ENCODE data around the gene PALM.
"Not testable (repeated sequence)": the region's sequence is repeated elsewhere in the genome, so short reads cannot be mapped to it uniquely, and the experiment has no call there.

The PALM gene

DNA sequence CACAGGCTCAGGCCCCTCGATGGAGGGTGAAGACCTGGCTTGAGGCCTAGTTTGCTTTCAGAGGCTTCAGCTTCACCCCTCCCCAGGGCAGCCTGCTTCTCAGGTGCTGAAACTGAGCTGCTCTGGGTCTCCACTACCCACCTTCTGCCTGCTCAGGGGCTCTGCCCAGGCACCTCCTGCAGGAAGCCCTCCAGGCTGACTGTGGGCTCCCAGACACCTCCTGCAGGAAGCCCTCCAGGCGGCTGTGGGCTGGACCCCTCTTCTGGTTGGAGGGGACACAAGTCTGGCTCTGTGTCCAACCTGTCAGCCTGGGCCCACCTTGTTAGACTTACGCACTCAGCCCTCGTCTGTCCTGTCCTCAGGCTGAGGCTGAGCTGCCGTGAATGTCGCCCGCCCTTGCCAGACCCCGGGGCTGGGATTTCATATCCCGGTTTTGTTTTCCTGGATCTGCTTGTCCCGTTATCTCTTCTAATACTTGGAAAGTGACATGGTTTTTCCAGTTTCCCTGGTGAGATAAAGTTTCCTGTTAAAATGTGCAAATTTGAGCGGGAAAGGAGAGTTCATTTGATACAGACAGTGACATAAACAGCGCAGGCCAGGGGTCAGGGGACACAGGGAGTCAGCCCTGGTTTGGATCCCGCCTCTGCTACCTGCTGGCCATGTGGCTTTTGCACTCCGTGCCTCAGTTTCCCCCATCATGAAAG lies 21.4 kb downstream of the PALM start:
- DNase-seq (ENCODE audit: low read depth in 2 of 2): no peak

DNA sequence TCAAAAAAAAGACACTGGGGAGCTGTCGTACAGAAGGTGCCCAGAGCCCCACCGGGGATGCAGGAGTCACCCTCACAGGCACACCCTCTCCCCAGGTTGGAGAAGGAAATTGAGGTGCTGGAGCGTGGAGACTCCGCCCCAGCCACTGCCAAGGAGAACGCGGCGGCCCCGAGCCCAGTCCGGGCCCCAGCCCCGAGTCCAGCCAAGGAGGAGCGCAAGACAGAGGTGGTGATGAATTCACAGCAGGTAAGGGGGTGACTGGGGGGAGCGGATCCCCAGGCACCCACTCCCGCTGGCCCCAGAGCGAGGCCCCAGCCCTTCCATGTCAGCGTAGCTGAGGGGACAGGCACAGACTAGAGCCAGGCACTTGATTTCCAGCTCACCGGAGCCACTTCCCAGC lies 22.3 kb downstream of the PALM start:
- DNase-seq (ENCODE audit: low read depth in 2 of 2): no peak

DNA sequence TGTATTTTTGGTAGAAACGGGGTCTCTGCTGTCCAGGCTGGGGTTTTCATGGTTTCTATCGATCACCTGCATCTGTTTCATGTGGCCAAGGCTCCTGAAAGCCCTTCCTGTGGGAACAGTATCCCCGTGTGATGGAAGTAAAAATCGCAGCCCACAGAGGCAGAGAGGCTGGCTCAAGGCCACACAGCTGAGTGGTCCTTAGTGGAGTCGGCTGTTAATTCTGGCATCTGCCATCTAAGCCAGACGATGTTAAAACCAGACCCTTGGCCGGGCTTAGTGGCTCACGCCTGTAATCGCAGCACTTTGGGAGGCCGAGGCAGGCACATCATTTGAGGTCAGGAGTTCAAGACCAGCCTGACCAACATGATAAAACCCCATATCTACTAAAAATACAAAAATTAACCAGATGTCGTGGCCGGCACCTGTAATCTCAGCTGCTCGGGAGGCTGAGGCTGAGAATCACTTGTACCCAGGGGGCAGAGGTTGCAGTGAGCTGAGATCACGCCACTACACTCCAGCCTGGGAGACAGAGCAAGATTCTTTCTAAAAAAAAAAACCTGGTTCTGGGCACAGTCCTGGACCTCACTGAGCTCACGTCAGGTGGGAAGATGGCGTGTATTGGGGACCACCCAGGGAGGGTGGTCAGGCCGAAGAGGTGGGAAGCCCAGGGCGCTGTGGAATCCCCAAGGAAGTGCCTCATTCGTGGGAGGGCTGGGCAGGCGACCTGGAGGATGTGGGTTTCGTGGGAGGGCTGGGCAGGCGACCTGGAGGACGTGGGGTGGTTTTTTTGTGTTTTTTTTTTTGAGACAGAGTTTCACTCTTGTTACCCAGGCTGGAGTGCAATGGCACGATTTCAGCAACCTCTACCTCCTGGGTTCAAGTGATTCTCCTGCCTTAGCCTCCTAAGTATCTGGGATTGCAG lies 23.7 kb downstream of the PALM start:
- DNase-seq (ENCODE audit: low read depth in 2 of 2): no peak

DNA sequence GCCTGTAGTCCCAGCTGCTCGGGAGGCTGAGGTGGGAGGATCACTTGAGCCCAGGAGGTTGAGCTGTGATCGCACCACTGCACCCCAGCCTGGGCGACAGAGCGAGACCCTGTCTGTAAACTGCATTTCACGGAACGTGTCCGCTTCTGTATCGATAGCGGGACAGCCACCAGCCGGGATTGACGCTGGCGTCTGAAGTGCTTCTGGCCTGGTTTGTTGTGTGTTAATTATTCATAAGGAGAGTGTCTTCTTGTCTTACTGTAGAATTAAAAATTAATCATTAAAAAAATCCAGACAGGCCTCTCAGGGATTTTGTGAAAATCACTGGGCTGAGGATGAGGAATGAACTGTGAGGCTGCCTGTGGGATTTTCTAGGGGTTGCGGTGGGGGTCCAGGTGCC lies 26.0 kb downstream of the PALM start:
- no peak for DNase-seq (ENCODE audit: low read depth in 2 of 2)

DNA sequence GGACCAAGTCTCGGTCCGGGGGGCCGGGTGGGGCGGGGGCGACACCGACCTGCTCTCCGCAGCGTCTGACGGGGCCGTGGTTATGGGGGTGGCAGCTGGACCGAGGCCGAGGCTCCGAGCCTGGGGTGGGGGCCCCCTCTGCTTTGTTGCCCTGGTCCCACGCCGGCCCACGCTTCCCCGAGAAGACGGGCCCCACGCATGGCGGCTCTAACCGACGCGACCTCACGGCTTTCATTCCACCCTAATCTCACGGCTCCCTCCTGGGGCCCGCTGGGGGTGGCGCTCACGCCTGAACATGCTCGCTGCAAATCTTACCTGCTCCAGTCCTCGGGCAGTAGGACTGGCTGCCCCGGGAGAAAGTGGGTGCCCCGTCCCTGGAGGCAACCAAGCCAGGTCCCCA lies 27.4 kb downstream of the PALM start:
- DNase-seq (ENCODE audit: low read depth in 2 of 2): no peak

DNA sequence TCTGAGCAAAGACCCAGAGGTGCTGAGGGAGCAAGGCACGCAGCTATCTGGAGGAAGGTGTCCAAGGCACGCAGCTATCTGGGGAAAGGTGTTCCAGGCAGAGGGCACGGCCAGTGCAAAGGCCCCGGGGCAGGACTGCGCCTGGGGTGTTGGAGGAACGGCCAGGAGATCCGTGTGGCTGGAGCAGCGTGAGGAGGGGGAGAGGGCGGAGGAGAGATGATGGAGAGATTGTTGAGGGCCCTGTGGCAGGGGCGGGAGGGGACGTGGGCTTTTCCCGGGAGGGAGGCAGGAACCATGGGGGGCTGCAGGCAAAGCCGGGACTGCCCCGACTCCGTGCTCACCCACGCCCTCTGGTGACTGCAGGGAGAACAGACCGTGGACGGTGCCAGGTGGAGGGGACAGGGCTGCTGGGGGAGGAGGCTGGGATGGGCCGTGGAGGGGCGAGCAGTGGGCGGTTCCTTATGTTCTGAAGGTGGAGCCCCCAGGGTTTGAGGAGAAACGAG lies 28.9 kb downstream of the PALM start:
- peak; percentile 30 to 46 for DNase-seq (ENCODE audit: low read depth in 2 of 2)

DNA sequence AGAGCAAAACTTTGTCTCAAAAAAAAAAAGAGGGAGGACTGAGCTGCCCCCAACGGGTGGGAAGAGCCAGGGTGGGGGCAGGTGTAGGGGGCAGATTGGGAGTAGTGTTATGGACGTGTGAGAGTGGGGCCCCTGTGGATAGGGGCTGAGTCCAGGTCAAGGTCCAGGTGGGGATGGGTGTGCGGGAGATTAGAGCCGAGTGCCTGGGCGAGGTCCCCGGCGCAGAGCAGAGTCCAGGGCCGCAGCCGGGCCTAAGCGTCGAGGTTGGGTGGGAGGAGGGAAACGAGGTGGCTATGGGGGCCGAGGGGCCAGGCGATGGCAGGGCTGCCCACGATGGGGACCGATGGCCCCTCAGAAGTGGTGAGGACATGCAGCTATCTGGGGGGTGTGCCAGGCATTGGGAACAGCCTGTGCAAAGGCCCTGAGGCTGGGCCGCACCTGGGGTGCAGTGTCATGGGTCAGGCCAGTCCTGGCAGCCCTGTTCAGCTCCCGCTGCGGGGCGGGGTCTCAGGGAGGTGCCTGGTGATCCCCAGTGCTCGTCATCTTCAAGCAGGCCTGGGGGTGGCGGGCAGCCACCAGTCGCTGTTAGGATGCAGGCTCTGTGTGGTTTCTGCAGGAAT lies 29.9 kb downstream of the PALM start:
- DNase-seq (ENCODE audit: low read depth in 2 of 2): no peak

DNA sequence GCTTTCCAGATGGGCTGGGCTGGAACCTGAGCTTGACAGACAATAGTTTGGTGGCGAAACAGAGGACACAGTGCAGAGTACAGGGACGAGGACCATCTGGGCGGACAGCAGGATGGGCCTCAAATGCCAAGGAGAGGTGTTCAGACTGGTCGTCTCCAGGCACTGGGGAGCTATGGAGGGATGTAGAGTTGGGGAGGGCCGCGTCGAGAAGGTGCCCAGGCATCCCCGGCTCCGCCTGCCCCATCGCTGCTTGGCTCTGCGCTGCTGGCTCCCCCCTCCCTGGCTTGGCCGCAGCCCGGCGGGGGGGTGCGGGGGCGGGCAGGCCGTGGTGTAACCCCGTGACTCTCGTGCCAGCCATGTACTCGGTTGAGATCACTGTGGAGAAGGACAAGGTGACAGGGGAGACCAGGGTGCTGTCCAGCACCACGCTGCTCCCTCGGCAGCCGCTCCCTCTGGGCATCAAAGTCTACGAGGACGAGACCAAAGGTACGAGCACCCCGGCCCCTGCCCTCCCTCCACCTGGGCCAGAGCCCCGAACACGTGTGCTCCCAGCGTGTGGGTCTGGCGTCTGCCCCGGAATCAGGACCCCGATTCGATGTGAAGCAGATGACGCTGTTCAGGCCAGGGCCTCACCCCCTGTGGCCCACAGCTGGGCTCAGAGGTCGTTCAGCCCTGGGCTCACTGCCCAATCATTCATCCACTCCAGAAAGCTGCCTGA lies 31.4 kb downstream of the PALM start:
- no peak for DNase-seq (ENCODE audit: low read depth in 2 of 2)

DNA sequence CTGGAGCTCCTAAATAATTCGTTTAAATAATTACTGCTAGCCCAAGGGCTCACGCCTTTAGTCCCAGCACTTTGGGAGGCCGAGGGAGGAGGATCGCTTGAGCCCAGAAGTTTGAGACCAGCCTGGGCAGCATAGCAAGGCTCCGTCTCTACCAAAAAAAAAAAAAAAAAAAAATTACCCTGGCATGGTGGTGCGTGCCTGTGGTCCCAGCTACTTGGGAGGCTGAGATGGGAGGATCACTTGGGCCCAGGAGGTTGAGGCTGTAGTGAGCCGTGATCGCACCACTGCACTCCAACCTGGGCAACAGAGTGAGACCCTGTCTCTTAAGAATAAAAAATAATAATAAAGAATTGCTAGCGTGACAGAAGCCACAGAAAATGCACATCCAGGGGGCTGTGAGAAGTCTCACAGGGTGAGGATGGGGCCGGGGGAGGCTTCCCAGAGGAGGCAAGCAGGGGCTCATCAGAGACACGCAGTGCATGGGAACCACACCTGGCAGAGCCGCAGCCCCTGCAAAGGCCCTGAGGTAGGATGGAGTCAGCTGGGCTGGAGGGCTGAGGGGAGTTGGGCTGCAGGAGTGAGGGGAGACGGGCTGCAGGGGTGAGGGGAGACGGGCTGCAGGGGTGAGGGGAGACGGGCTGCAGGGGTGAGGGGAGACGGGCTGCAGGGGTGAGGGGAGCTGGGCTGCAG lies 32.2 kb downstream of the PALM start:
- not testable (repeated sequence) for DNase-seq (ENCODE audit: low read depth in 2 of 2)

DNA sequence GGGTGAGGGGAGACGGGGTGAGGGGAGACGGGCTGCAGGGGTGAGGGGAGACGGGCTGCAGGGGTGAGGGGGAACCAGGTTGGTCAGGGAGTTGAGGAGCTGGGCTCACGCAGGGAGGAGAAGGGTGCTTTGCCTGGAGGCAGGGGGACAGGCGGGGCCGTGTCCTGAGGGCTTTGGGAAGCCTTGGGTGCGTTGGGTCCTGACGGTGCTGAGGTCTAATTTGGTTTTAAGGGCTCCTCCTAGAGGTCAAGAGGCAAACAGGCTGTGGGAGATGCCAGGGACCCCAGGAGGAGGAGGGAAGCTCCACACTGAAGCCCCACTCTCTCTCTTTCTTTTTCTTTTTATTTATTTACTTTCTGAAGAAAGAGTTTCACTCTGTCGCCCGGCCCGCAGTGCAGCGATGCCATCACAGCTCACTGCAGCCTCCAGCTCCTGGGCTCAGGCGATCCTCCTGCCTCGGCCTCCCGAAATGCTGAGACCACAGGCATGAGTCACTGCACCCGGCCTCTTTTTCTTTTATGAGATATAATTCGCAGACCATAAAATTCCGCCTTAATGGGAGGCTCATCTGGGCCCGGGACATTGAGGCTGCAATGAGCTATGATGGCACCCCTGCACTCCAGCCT lies 32.9 kb downstream of the PALM start:
- DNase-seq (ENCODE audit: low read depth in 2 of 2): no peak

DNA sequence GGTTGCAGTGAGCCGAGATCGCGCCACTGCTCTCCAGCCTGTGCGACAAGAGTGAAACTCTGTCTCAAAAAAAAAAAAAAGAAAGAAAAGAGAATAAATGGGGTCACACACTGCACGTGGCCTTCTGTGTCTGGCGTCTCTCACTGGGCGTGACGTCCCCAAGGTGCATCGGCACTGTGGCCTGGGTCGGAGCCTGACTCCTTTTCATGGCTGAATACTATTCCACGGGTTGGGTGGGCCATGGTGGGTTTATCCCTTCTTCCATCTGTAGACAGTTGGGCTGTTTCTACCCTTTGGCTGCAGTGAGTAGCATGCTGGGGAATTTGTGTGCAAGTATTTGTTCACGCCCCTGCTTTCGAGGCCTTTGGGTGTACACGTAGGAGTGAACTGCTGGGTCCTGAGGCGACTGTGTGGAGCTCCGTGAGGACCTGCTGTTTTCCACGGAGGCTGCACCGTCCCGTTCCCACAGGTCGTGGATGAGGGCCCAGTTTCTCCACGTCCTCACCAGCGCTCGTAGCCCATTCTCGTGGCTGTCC lies 33.9 kb downstream of the PALM start:
- DNase-seq (ENCODE audit: low read depth in 2 of 2): no peak

DNA sequence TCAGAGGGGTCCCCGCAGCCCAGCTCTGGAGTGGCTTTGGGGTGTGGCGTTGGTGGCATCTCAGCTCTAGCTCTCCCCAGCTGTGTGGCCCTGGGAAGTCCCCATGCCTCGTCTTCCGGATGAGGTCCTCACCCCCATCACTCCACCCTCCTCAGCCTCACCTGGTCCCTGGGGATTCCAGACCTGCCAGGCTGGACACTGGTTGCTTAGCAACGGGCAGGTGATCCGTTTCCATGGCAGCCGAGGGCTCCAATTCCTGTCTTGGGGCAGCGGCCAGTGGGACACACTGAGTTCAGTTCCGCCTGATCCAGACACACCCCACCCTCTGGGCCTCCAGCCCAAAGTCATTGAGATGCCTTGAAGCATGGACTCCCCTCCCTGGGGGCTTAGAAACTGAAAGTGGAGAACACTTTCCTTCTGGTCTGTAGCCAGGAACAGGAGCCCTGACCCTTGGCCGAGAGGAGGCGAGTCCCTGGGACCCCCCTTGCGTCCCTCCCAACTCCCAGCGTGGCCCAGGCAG lies 34.5 kb downstream of the PALM start:
- DNase-seq (ENCODE audit: low read depth in 2 of 2): no peak

DNA sequence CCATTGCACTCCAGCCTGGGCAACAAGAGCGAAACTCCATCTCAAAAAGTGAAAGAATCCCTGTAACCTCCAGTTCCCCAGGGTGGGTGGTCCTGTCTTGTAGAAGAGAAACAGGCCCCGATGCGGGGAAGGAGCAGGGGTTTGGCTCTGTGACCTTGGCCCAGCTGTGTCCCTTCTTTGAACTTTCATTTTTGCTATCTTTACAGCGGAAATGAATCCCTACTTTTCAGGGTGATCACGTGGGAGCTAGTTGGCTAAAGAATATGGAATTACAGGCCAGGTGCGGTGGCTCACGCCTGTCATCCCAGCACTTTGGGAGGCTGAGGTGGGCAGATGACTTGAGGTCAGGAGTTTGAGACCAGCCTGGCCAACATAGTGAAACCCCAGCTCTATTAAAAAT lies 36.4 kb downstream of the PALM start:
- DNase-seq (ENCODE audit: low read depth in 2 of 2): not testable (repeated sequence)

DNA sequence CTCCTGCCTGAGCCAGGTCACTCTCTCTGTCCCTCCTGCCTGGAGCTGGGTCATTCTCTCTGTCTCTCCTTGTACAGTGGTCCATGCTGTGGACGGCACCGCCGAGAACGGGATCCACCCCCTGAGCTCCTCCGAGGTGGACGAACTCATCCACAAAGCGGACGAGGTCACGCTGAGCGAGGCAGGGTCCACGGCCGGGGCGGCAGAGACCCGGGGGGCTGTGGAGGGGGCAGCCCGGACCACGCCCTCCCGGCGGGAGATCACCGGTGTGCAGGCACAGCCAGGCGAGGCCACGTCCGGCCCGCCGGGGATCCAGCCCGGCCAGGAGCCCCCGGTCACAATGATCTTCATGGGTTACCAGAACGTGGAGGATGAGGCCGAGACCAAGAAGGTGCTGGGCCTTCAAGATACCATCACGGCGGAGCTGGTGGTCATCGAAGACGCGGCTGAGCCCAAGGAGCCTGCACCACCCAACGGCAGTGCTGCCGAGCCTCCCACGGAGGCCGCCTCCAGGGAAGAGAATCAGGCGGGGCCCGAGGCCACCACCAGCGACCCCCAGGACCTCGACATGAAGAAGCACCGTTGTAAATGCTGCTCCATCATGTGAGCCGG lies 37.6 kb downstream of the PALM start:
- DNase-seq (ENCODE audit: low read depth in 2 of 2): no peak

DNA sequence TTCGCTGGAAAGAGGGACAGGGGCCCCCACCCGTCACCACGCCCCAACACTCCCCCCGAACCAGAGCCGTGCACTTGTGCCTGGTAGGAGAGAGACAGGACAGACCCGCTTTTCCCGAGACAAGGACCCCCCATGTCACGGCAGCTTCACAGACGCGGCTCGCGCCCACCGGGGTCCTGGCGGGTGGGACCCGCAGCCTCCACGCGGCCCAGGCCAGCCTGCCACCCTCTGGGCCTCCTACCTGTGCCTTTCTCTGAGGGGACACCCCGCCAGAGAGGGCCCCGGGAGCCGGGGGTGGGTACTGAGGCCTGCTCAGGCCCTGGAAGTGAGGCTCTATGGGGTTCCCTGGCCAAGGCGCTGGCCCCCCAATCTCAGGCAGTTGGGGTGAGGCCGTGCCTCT lies 38.2 kb downstream of the PALM start:
- DNase-seq (ENCODE audit: low read depth in 2 of 2): no peak

DNA sequence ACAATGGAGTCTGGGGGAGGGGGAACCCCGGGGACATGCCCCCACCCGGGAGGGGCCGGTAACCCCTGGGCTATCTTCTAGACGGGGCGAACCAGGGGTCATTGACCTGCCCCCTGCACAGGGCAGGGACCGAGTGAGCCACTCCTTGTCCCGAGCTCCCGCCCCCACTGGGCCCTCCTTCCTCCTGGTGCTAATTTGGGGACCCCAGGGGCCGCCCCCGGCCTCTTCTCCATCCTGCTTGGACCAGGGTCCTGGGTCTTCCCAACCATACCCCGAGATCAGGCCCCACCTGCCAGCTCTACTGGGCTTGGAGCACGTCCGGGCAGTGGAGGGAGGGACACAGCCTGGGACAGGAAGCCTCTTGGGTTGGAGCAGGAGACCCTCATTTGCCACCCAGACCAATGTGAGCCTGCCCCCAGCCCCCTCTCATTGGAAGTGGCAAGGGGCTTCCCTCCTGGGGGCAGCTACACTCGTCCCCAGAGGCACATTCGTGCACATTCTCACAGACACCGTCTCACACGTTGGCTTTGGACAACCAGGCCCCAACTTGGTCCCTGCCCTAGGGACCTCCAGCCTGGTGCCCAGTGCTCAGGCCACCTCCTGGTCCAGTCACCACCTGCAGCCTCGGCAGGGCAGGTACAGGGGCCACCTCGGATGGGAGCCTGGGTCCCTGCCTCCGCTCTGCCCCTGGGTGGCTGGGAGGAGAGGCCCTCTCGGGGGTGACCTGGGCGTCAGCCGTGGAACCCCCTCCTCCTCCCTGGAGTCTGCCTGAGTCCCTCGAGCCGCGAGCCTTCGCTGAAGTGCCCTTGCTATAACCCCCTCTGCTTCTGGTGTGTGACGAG lies 38.9 kb downstream of the PALM start:
- no peak for DNase-seq (ENCODE audit: low read depth in 2 of 2)

DNA sequence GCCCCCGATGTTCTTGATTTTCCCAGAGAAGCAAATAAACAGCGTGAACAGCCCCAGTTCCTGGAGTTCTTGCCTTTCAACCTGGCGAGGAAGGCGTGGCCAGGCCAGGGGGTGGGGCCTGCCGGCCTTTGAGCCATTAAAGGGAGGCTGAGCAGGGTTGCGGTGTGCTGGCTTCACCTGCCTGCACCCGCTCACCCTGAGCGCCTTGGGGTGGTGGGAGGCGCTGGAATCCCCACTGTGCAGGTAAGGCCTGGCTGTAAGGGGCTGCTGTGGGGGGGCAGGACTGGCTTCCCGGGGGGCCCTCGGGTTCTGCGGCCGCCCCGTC lies 39.5 kb downstream of the PALM start:
- no peak for DNase-seq (ENCODE audit: low read depth in 2 of 2)

DNA sequence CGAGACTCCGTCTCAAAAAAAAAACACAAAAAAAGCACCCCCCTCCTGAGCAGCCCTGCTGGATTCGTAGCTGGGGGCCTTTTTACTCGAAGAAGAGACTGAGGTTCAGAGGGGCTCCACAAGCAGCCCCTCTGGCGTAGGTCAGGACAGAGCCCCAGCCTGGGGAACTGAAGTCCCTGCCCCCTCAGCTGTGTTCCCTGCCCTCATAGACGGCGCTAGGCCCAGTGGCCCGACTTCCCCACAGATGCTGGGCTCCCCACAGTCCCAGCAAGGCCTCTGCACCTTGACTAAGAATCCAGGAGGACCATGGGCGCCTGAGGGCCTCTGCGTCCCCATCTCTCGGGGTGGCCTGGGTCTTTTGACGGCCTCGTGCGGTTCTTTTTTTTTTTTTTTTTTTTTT lies 41.1 kb downstream of the PALM start:
- DNase-seq (ENCODE audit: low read depth in 2 of 2): no peak
